H54 (cell line): ENCODE data around the gene ANXA2R.
"Not testable (repeated sequence)": the region's sequence is repeated elsewhere in the genome, so short reads cannot be mapped to it uniquely, and the experiment has no call there.

Source experiments
- DNase-seq: peaks from one replicate; pipeline ENCODE4 v3.0.0; 2011; ENCODE audit warnings: low spot score, mixed read lengths; ENCODE audit not compliant: insufficient read length
- FAIRE-seq: peaks from 3 replicates; lab custom pipeline; 2011; peaks lifted over from hg19 to GRCh38; lab: Jason Lieb, UNC
- POLR2A ChIP-seq: IDR thresholded peaks from 2 replicates; pipeline ENCODE4 v1.6.1; 2011; ENCODE audit warnings: low read depth, mild to moderate bottlenecking, low read length

Gene ANXA2R, protein sequence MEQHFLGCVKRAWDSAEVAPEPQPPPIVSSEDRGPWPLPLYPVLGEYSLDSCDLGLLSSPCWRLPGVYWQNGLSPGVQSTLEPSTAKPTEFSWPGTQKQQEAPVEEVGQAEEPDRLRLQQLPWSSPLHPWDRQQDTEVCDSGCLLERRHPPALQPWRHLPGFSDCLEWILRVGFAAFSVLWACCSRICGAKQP

DNA sequence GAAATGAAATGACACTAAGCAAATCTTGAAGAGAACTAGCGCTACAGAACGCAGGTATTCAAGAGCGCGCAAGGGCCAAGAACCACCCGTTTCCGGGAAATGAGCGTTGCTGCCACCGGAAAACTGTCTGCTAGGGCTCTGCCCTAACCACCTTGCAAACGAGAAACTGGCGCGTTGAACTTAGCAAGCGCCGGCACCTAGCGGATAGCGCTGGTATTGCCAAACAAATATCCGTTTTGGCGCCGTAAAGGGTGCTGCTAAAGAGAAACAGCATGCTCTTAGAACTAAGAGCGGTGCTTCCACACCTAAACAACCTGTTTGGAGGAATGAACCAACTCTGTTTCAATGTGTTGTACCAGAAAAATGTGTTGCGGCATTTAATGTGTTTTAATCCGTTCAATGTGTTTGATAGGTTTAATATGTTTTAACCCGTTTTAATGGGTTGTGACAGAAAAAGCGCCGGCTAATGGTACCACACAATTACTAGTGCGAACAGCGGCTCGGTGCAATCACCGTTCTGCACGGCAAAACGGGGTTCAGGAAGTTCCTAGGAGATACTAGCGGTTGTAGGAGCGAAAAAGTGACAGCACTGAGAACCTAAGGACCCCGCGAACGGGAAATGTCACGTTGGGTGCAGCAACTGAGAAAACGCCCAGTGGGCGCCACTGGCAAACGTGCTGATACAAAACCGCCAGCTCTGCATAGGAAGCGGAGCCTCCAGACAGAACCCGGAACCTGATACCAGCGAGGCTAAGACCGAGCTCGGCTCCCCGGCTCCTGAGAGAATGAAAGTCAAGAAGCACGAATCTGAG is at the start of gene ANXA2R:
Gene ANXA2R (minus strand): TSS at position 33 of the 812 bp plus-strand sequence. CDS start 273 bp downstream, outside the sequence.
- DNase-seq = no peak
- no peak for TF ChIP-seq POLR2A
- FAIRE-seq = no peak

DNA sequence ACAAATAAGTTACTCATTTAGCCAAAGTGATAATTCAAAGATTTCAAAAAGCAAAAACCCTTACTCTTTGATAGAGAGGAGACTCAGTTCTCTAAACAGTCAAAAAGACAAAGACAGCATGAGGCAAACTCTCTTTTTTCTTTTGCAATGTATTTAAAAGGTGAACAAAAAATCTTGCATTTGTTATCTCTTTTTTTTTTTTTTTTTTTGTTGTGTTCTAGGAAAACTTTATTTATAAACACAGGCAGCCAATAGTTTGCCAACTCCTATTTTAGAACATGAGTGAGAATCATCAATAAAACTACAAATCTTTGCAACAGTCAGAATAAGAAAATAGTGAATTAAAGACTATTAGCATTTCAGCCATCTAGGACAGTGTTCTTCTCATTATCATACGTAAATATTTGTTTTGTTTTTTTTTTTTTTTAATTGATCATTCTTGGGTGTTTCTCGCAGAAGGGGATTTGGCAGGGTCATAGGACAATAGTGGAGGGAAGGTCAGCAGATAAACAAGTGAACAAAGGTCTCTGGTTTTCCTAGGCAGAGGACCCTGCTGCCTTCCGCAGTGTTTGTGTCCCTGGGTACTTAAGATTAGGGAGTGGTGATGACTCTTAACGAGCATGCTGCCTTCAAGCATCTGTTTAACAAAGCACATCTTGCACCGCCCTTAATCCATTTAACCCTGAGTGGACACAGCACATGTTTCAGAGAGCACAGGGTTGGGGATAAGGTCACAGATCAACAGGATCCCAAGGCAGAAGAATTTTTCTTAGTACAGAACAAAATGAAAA is 46.2 kb upstream of the ANXA2R start:
- FAIRE-seq, DNase-seq: not testable (repeated sequence)

DNA sequence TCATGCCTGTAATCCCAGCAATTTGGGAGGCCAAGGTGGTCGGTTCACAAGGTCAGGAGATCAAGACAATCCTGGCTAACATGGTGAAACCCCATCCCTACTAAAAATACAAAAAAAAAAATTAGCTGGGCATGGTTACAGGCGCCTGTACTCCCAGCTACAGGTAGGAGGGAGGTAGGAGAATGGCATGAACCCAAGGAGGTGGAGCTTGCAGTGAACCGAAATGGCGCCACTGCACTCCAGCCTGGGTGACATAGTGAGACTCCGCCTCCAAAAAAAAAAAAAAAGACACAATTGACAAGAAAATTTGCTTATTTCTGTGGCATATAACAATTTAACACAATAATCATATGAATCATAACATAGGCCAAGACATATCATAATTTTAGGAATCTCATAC is 45.3 kb upstream of the ANXA2R start:
- no peak for FAIRE-seq
- no peak for TF ChIP-seq POLR2A
- no peak for DNase-seq

DNA sequence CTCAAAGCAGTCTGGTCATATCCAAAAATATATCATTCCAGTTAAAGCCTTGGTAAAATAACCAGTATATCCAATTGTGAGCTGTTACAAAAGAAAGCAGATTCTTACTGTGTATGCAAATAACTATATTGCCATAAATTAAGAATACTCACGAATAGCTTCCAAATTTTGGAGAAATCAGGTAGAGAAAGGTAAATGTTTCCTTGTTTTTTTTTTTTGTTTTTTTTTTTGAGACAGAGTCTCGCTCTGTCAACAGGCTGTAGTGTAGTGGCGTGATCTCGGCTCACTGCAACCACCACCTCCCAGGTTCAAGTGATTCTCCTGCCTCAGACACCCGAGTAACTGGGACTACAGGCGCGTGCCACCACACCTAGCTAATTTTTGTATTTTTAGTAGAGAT is 44.3 kb upstream of the ANXA2R start:
- not testable (repeated sequence) for DNase-seq, FAIRE-seq

DNA sequence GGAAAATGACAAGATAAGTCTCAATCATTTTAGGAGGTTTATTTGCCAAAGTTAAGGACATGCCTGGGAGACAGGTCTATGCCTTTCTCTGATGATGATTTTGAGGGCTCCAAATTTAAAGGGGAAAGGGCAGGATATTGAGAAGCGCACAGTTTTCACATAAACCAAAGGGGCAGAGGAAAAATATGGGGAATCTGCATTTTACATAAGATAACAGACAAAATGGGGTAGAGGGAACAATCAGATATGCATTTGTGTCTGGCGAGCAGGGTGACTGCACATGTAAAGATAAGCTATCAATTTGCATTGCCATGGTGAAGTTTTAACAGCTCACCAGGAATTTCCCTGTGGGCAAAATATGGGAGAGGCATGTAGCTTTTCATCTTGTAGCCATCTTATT is 41.2 kb upstream of the ANXA2R start:
- DNase-seq, FAIRE-seq: not testable (repeated sequence)

DNA sequence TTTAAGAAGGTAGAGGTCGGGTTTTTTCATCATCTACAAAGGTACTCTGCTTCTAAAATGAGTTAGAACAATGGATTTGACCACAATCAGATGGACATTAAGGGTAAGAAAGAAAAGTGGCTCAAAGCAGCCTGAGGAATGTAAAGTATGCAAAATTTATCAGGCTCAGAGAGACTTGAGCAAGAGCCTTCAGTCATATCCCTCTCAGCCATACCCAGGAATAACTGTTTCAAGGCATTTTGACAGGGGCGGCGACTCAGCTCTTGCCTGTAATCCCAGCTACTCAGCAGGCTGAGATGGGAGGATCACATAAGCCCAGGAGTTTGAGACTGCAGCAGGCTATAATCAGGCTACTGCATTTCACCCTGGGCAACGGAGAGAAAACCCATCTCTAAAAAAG is 38.8 kb upstream of the ANXA2R start:
- TF ChIP-seq POLR2A = no peak
- FAIRE-seq (peak; percentile 92), DNase-seq (peak; percentile 65)

DNA sequence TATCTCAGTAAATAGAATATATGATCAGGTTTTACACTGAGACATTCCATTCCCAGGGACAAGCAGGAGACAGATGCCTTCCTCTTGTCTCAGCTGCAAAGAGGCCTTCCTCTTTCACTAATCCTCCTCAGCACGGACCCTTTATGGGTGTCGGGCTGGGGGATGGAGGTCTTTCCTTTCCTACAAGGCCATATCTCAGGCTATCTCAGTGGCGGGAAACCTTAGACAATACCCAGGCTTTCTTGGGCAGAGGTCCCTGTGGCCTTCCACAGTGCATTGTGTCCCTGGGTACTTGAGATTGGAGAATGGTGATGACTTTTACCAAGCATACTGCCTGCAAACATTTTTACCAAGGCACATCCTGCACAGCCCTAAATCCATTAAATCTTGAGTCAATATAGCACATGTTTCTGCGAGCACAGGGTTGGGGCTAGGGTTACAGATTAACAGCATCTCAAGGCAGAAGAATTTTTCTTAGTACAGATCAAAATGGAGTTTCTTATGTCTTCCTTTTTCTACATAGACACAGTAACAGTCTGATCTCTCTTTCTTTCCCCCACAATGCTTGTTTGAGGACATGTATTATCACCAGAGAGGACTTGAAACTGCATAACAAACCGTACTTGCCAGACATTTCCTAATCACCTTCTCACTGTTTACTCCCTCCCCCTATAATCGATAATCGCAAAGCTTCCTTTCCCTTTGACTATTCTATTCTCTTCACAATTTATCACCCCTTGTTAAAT is 37.5 kb upstream of the ANXA2R start:
- not testable (repeated sequence) for FAIRE-seq, DNase-seq

DNA sequence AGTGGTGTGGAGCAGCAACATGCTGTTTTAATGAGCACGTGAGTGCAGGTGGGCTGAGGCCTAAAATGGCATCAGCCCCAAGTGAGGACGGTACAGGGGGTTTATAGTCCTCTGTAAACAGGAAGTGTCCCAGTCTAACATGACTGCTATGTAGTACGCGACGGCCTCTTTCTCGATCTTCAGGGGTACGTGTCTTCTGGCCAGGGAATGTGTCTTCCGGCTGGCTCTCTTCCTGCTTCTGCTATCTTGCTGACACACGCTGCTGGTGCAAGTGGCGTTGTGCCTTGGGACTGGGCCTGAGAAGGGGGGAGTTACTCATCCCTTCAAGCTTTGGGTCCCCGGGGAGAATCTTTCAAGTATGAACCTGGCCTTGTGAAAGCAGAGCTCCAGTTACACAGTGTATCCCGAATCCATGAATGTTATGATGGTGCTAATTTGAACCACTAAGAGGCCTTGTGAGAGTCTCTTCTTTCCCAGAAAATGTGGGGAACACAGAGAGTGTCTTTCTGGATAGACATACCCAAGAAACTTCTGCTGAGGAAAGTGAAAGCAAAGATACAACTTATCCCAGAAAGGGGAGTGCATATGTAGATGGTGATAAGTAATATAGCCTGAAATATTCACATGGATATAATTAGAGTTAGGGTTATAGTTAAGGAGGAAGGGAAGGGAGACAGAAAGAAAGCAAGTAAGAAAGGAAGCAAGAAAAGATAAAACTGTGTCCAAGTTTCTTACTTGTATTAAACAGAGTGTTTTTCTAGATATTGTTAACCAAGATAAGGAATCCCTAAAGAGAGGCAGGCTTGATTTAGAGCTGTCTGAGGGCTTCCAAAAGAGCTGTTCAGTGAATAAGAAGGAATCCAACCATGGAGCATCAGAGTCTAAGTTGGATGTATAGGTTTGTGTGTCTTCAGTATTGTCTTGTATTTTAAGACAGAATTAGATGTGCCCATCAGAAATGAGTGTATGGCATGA is 35.5 kb upstream of the ANXA2R start:
- no peak for FAIRE-seq
- TF ChIP-seq POLR2A = no peak
- no peak for DNase-seq

DNA sequence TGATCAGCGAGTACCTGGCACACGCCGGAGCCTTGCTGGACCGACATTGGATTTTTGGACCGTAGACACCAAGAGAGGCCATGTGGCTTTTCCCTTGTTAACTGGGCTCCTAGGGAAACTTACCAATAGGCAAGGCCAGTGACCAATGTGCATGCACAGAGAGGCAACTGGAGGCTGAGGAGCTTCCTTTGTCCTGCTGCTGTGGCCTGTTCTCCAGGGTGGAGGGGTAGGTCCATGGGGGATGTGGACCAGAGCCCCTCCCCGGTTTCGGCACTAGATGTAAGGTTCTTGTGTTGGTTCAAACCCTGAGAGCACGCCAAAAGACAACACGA is 34.8 kb upstream of the ANXA2R start:
- TF ChIP-seq POLR2A = no peak
- DNase-seq (no peak), FAIRE-seq (no peak)

DNA sequence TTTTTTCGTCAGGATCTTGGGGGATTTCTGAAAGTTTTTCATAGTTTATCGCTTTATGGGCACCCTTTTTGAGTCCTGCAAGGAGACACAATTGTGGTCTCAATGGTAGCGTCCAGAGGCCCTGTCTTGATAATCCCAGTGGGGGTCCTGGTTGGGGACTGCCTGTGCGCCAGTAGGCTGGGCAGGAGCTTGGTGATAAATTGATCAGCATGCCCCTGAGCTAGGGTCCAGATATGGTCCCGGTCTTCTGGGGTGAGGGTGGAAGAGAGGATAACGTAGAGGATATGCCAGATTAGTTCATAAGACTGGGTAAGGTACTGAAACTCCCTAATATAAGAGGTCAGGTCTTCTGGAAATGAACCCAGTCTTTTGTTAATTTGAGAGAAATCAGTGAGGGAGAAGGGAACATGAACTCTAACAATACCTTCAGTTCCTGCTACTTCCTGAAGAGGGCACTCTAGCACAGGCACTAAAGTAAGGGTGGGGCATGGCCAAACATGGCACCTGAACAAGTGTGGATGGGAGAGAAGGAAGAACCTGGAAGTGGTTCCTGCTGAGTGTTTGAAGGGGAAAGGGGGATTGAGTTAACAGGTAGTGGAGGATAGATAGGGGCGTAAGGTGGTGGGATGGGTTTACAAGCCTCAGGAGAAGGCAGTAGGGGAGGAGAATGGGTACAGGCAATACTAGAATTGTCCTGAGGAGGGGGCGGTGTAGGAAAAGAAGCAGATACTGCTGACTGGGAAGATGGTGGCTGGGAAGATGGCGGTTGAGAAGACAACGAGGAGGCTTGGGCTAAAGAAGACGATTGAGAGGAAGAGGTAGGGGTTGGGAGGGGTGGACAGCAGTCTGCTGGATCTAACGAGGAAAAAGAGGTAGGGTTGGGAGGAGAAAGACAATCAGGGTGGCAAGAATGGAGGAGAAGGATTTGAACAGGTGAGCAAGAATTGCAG is 33.8 kb upstream of the ANXA2R start:
- TF ChIP-seq POLR2A = no peak
- DNase-seq (peak; percentile 34), FAIRE-seq (peak; percentile 65)

DNA sequence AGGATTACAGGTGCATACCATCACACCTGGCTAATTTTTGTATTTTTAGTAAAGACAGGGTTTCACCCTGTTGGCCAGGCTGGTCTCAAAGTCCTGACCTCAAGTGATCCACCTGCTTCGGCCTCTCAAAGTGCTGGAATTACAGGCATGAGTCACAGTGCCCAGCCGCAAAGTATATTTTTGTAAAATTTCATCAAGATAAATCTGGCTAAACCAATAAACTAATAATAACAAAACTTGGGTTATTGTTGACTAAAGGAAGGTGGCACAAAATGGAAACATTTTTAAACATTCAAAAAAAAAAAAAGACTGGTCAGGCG is 29.2 kb upstream of the ANXA2R start:
- not testable (repeated sequence) for FAIRE-seq, DNase-seq

DNA sequence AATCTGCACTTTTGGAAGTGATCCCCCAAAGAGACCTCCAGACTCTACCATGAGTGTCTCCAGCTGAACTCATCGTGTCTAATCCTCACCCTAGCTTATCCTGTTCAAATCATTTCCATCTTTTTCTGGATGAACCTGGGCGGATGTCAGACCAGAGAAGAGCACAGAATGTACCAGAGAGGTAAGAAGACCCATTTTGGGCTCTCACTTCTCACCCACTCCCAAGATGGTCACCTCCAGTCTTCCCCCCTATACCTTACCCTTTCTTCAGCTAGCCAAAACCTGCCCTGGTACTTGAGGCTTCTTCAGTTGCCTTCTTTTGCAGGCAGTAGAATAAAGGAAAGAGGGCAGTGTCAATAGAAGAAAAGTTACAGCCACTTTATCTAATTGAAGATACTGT is 27.9 kb upstream of the ANXA2R start:
- DNase-seq (no peak), FAIRE-seq (no peak)
- no peak for TF ChIP-seq POLR2A
